HL-60/S4 treated with phorbol 12-myristate 13-acetate at 8.2 ng/mL for 4 days and 3 days (cell line): Measurements from ENCODE around the gene EFCAB8.
"Not testable (repeated sequence)": the region's sequence is repeated elsewhere in the genome, so short reads cannot be mapped to it uniquely, and the experiment has no call there.

Source experiments
- in situ Hi-C: fragments of 300-500 bp; cut with MboI; formaldehyde crosslinking; loops from 2 replicates; pipeline ENCODE4 v1.15.0; 2022; ENCODE audit warnings: low sequenced_read_pairs

Gene EFCAB8

DNA sequence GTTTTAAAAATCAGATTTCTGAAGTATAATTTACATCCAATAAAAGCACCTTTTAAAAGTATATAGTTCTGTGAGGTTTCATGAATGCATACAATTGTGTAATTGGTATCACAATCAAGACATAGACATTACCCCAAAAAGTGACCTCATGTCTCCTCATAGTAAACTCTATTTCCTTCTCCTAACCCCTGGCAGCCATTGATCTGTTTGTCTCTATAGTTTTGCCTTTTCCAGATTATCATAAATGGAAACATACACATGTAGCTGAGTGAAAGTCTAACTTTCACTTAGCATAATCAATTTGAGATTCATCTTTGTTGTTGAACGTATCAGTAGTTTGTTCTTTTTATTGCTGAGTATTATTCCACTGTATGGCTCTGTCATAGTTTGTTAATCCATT, 87.9 kb downstream of the EFCAB8 start:
- in situ Hi-C loops = no loop called here

- in situ Hi-C loops = not testable (repeated sequence)
Observed at GRCh38 chr20:32950539-32950938, 91.8 kb downstream of the EFCAB8 start.

DNA sequence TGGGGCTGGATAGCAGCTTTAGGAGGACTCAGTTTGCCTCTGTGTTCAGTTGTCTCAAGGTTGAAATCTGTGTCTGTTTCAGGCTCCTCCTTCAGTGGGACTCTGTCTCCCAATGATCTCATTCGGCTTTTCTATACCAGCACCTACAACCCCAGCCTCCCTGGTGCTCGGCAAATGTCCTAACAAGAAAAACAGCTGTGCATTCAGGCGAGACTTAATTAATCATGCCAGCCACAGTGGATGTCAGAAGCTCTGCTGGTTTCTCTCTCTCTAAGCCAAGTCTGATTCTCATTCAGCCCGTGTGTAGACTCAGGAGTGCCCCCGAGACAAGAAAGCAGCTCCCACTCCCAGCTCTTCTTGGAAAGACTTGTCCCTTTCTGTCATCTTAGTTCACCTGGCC, 98.7 kb downstream of the EFCAB8 start:
- in situ Hi-C loops = no loop called here

- in situ Hi-C loops = no loop called here
Observed at GRCh38 chr20:32958574-32958973, 99.9 kb downstream of the EFCAB8 start.

GRCh38 chr20:32959351-32960221, 100.9 kb downstream of the EFCAB8 start:
- in situ Hi-C loops = no loop called here

DNA sequence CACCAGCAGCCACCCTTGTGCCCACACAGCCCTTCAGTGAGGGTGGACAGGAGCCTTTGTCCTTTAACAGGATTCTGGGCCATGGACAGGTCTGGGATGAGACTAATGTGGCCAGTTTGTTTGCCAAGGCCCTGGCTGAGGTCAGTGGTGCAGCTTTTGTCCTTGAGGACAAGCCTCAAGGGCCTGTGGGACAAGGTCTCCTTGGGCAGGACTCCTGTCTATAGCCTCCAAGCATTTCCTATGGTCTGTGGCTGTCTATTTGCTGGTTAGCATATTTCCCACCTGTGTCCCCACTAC, 101.4 kb downstream of the EFCAB8 start:
- in situ Hi-C loops = no loop called here

GRCh38 chr20:32960849-32961731, 102.4 kb downstream of the EFCAB8 start:
- in situ Hi-C loops = no loop called here

GRCh38 chr20:32962053-32962452, 103.3 kb downstream of the EFCAB8 start:
- in situ Hi-C loops = no loop called here

- in situ Hi-C loops = not testable (repeated sequence)
Observed at GRCh38 chr20:32962646-32963045, 103.9 kb downstream of the EFCAB8 start.

GRCh38 chr20:32963176-32963575, 104.5 kb downstream of the EFCAB8 start:
- in situ Hi-C loops = no loop called here

DNA sequence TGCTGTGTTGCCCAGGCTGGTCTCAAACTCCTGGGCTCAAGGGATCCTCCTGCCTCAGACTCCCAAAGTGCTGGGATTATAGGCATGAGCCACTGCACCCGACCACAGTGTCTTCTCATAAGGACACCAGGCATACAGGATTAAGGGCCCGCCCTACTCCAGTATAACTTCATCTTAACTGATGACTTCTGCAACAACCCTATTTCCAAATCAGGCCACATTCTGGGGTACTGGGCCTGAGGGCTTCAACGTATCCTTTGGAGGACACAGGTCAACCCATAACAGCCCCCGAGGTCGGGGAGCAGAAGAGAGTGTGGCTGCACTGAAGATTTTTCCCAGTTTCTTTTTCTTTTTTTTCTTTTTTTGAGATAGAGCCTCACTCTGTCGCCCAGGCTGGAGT, 105.9 kb downstream of the EFCAB8 start:
- in situ Hi-C loops = no loop called here

- in situ Hi-C loops = no loop called here
Observed at GRCh38 chr20:32965115-32965514, 106.4 kb downstream of the EFCAB8 start.

- in situ Hi-C loops = no loop called here
Observed at GRCh38 chr20:32965581-32966373, 107.1 kb downstream of the EFCAB8 start.

DNA sequence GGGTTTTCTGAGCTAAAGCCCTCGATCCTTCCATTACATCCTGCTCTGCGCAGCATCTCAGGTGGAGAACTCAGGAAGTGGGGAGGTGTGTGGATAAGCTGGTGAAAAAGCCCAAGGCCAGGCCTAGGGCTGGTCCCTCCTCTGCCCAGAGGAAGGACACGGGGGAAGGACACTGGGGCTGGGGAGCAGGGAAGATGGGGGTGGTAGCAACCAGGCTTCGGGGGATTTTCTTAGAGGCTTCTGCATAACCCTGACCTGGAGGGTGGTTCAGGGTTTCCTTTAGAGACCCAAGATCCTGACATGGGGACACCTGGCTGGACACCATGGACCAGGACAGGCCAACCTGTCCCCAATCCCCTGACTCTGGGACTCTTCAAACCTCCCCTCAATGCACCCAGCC, 107.7 kb downstream of the EFCAB8 start:
- in situ Hi-C loops = no loop called here

- in situ Hi-C loops = no loop called here
Observed at GRCh38 chr20:32966881-32967781, 108.4 kb downstream of the EFCAB8 start.

- in situ Hi-C loops = no loop called here
Observed at GRCh38 chr20:32967961-32968457, 109.3 kb downstream of the EFCAB8 start.

GRCh38 chr20:32968478-32969241, 109.9 kb downstream of the EFCAB8 start:
- in situ Hi-C loops = no loop called here

DNA sequence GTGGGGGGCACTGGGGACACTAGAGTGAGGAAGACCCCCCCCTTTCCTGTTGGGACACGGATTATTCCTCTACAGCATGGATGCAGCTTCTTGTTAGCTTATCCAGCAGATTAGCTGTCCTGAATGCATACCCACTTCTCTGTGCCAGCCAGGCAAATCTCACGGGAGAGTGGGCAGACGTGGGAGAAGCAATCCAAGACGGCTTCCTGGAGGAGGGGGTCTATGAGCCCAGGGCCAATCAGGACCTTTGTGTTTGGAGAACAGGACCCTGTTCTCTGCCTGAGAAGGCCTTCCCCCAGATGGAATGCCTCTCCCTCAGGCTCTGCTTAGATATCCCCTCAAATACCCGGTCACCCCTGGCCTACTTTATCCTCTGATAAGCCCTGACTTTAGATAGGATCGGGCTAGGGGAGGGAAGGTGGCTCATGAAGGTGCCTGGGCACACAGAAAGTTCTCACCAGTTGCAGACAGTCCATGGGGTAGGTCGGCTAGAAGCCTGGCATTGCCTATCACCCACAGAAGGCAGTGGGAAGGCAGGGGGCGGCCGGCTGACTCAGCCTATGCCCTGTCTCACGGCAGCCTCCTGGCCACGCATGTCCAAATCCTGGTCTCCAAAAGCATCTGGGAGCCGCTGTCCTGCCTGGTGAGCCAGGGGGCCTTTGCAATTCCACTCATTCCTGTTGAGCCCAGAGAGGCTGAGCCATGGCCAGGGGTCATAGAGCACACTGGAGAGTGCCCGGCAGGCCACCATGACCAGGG, 110.8 kb downstream of the EFCAB8 start:
- in situ Hi-C loops = no loop called here
